ENCODE results near the gene PRRC2B.

DNA sequence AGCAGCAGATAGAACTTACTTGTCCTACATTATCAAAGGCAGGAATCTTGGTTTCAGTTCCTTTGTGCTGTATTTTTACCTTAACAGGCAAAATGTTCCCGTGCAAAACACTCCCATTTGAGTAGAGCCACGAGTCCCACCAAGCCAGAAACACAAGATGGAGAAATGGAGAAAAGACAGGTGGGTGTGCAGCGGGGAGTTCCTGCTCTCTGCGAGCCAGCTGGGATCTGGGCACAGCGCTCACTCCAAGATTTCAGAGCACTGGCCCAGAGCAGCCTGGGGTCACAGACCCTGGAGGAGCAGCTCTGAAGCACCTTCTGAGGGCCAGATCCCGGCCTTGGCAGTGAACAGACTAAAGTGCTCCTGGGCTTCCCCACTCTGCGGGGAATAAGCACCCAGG, 134.3 kb downstream of the PRRC2B start:
- TF ChIP-seq, protein P1, sequence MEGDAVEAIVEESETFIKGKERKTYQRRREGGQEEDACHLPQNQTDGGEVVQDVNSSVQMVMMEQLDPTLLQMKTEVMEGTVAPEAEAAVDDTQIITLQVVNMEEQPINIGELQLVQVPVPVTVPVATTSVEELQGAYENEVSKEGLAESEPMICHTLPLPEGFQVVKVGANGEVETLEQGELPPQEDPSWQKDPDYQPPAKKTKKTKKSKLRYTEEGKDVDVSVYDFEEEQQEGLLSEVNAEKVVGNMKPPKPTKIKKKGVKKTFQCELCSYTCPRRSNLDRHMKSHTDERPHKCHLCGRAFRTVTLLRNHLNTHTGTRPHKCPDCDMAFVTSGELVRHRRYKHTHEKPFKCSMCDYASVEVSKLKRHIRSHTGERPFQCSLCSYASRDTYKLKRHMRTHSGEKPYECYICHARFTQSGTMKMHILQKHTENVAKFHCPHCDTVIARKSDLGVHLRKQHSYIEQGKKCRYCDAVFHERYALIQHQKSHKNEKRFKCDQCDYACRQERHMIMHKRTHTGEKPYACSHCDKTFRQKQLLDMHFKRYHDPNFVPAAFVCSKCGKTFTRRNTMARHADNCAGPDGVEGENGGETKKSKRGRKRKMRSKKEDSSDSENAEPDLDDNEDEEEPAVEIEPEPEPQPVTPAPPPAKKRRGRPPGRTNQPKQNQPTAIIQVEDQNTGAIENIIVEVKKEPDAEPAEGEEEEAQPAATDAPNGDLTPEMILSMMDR (IDR thresholded peaks at IDR 0.05 in 8 of 11, conservative IDR thresholded peaks at IDR 0.05 in 3 of 11) = no peak
- TF ChIP-seq POLR2A (IDR thresholded peaks at IDR 0.05) = no peak
- TF ChIP-seq POLR2AphosphoS5 (IDR thresholded peaks at IDR 0.05) = no peak

Measured in spleen (tissue), 7 donors.